ENCODE results near the gene GASK1B. TPM values are rescaled to one million over a fixed set of nuclear protein-coding genes. Genes with fewer than 3 reads are reported as not detected.

Gene GASK1B
- total and polyA plus RNA-seq, 2 donors (not counting 1 experiment from before 2014, with no cell fraction given), result 23.6 to 51.6 TPM

DNA sequence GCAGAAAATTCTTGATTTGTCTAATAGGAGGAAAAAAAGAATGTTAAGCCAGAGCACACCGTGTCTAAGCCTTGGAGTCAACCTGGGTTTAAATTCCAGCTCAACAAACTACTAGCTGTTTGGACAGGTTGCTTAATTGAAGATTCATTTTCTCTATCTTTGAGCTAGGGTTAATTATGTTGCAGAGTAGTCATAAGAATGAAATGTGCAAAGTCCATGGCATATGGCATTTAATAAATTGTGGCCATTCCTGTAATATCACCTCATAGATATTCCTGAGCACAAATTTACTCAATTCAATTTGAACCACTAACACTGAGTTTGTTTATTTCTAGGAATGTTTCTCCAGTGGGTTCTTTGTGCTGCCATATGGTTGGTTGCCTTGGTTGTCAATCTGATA, 42.0 kb upstream of the GASK1B start:
- DNase-seq (ENCODE audit: low read depth in 2 of 2), result no peak
- H3K27ac ChIP-seq (ENCODE audit: insufficient read depth, low read length), result no peak overlapping the region
- no peaks in the 10 kb centered on the region for H3K27me3 ChIP-seq (ENCODE audit: control insufficient read depth, insufficient read depth, low read length)

DNA sequence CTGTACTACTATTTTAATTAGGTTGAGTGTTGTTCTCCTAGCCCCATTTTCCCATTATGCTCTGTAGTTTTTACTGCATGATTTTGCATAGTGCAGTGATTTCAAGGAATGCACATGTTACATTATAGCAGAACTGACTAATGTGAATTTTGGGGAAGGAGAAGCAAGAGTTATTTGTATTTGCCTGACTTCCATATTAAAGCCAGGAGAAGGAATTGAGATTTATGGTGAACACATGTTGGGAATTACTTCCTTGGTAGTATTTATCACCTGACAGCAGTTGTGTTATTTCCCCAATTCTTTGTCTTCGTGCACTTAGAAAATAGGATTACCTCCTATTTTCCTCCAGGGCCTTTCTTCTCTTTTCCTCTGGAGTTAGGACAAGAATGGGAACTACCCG, 40.6 kb upstream of the GASK1B start:
- Histone ChIP-seq H4K20me1 (ENCODE audit: control insufficient read depth, extremely low read depth, insufficient read depth, low read length) (no peaks in the 10 kb centered on the region), H3K27me3 (ENCODE audit: control insufficient read depth, insufficient read depth, low read length) (no peaks in the 10 kb centered on the region), H2AFZ (ENCODE audit: low read length) (no peak overlapping the region), H3K9me3 (ENCODE audit: control insufficient read depth, insufficient read depth, low read depth, low read length) (no peaks in the 10 kb centered on the region), H3K36me3 (ENCODE audit: control insufficient read depth, insufficient read depth, low read length) (no peaks in the 10 kb centered on the region), H3K4me3 (replicated peaks in 1 of 4; ENCODE audit: control extremely low read depth in 1 of 4, insufficient read depth in 1 of 4, low read depth in 3 of 4, low read length in 4 of 4) (no peak overlapping the region), H3K27ac (ENCODE audit: insufficient read depth, low read length) (no peak overlapping the region), H3K4me1 (ENCODE audit: control insufficient read depth, extremely low read depth, insufficient read depth, low read length) (peaks cover 4% of the 10 kb centered on the region), H3K9ac (ENCODE audit: insufficient read depth, low read length) (no peak overlapping the region), H3K79me2 (ENCODE audit: control insufficient read depth, insufficient read depth, low read length) (no peaks in the 10 kb centered on the region), H3K4me2 (ENCODE audit: extremely low read depth, insufficient read depth, low read length) (no peak overlapping the region)
- no peak for DNase-seq (ENCODE audit: low read depth in 2 of 2)
- no peak for TF ChIP-seq EZH2 (IDR thresholded peaks at IDR 0.05; ENCODE audit: low read length, missing control alignments)
- TF ChIP-seq, protein P1, sequence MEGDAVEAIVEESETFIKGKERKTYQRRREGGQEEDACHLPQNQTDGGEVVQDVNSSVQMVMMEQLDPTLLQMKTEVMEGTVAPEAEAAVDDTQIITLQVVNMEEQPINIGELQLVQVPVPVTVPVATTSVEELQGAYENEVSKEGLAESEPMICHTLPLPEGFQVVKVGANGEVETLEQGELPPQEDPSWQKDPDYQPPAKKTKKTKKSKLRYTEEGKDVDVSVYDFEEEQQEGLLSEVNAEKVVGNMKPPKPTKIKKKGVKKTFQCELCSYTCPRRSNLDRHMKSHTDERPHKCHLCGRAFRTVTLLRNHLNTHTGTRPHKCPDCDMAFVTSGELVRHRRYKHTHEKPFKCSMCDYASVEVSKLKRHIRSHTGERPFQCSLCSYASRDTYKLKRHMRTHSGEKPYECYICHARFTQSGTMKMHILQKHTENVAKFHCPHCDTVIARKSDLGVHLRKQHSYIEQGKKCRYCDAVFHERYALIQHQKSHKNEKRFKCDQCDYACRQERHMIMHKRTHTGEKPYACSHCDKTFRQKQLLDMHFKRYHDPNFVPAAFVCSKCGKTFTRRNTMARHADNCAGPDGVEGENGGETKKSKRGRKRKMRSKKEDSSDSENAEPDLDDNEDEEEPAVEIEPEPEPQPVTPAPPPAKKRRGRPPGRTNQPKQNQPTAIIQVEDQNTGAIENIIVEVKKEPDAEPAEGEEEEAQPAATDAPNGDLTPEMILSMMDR (conservative IDR thresholded peaks at IDR 0.05 in 1 of 2, IDR thresholded peaks at IDR 0.05 in 1 of 2; ENCODE audit: low read depth in 1 of 2, low read length in 2 of 2), result no peak

More for the DNA sequence above, 42.0 kb upstream of the GASK1B start:
- no peak overlapping the region for H3K4me2 ChIP-seq (ENCODE audit: extremely low read depth, insufficient read depth, low read length)
- H3K79me2 ChIP-seq (ENCODE audit: control insufficient read depth, insufficient read depth, low read length), result no peaks in the 10 kb centered on the region
- TF ChIP-seq EZH2 (IDR thresholded peaks at IDR 0.05; ENCODE audit: low read length, missing control alignments), result no peak
- H3K4me3 ChIP-seq (replicated peaks in 1 of 4; ENCODE audit: control extremely low read depth in 1 of 4, insufficient read depth in 1 of 4, low read depth in 3 of 4, low read length in 4 of 4), result no peak overlapping the region
- no peaks in the 10 kb centered on the region for H3K36me3 ChIP-seq (ENCODE audit: control insufficient read depth, insufficient read depth, low read length)
- H4K20me1 ChIP-seq (ENCODE audit: control insufficient read depth, extremely low read depth, insufficient read depth, low read length), result no peaks in the 10 kb centered on the region
- H3K4me1 ChIP-seq (ENCODE audit: control insufficient read depth, extremely low read depth, insufficient read depth, low read length), result peaks cover 4% of the 10 kb centered on the region
- H2AFZ ChIP-seq (ENCODE audit: low read length), result no peak overlapping the region
- H3K9me3 ChIP-seq (ENCODE audit: control insufficient read depth, insufficient read depth, low read depth, low read length), result no peaks in the 10 kb centered on the region
- no peak overlapping the region for H3K9ac ChIP-seq (ENCODE audit: insufficient read depth, low read length)

DNA sequence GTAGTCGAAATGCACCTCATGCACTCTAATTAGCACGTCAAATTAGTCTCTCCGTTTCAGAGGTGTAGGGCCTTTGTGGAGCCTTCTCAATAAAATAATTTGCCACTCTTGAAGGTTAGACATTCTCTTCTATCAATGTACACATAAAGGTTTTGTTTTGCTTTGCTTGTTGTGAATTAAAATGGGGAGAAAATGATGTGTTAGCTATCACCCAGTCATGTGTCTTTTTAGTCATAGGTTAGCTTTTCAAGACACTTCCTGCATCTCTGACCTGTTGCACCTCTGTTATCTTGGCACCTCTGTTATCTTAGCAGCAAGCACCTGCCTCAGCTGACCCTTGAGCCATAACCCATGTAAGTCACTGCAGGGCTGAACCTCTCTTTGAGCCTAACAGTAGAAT, 38.4 kb upstream of the GASK1B start:
- peak overlapping the region; percentile 66 for H2AFZ ChIP-seq (ENCODE audit: low read length)
- H3K36me3 ChIP-seq (ENCODE audit: control insufficient read depth, insufficient read depth, low read length), result no peaks in the 10 kb centered on the region
- H3K9ac ChIP-seq (ENCODE audit: insufficient read depth, low read length), result no peak overlapping the region
- peak overlapping the region; percentile 47 to 75 (median 55) for H3K4me3 ChIP-seq (replicated peaks in 1 of 4; ENCODE audit: control extremely low read depth in 1 of 4, insufficient read depth in 1 of 4, low read depth in 3 of 4, low read length in 4 of 4)
- peaks cover 4% of the 10 kb centered on the region for H3K4me1 ChIP-seq (ENCODE audit: control insufficient read depth, extremely low read depth, insufficient read depth, low read length)
- H4K20me1 ChIP-seq (ENCODE audit: control insufficient read depth, extremely low read depth, insufficient read depth, low read length), result no peaks in the 10 kb centered on the region
- H3K9me3 ChIP-seq (ENCODE audit: control insufficient read depth, insufficient read depth, low read depth, low read length), result no peaks in the 10 kb centered on the region
- H3K79me2 ChIP-seq (ENCODE audit: control insufficient read depth, insufficient read depth, low read length), result no peaks in the 10 kb centered on the region
- no peak overlapping the region for H3K27ac ChIP-seq (ENCODE audit: insufficient read depth, low read length)
- H3K4me2 ChIP-seq (ENCODE audit: extremely low read depth, insufficient read depth, low read length), result peak overlapping the region; percentile 92
- H3K27me3 ChIP-seq (ENCODE audit: control insufficient read depth, insufficient read depth, low read length), result no peaks in the 10 kb centered on the region
- no peak for DNase-seq (ENCODE audit: low read depth in 2 of 2)
- no peak for TF ChIP-seq EZH2 (IDR thresholded peaks at IDR 0.05; ENCODE audit: low read length, missing control alignments)
- TF ChIP-seq, protein P1 (conservative IDR thresholded peaks at IDR 0.05 in 1 of 2, IDR thresholded peaks at IDR 0.05 in 1 of 2; ENCODE audit: low read depth in 1 of 2, low read length in 2 of 2), result no peak
